ENCODE measurements around the gene TLE4.

DNA sequence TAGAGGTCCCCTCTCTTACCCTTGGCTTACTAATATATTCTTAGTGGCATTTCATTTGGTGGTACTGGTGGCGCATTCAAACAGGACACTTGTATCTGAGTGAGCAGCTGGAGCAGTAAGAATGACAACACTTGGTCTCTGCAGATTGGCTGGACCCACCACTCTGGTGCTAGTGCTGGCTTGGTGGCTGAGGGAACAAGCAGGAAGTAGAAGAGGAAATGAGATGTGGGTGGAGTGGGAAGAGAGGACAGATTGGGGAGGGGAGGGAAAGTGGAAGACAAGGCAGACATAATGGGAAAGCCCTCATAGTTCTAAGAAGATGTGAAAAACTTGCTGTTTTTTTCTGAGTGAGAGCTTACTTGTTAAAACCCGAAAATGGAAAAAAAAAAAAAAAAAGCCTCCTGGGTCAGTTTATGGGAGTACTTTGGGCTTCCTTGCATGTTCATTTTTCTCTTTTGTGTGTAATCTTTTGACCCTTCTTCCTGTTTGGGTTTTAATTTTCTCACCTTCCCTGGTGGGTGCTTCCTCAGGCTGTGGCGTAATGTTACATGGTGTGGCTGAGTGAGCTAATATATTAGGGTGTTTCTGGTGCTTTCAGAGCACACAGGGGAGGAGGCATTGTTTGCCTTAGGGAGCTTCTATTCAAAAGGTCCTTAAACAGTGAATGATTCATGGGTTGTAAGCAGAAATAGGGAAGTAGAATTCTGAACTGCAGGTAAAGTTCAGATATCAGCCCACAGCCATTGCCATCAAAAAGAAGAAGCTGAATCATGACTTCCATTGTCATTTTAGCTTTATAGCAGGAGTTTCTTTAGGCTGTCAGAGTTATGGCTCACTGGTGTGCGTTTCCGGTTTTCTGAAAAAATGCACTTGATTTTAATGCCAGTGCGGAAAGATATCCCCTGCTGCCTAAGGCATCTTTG is 52.3 kb downstream of the TLE4 start:
- TF ChIP-seq POLR2A (IDR thresholded peaks at IDR 0.05; ENCODE audit: low read length) (no peak), GATA1 (IDR thresholded peaks at IDR 0.05; ENCODE audit: low read depth, low read length) (no peak)

Measured in erythroblast (primary cell).